ENCODE measurements around the gene RALGAPA2.

GRCh38 chr20:20461551-20461950 lies 250.9 kb downstream of the RALGAPA2 start:
- no peak for TF ChIP-seq PPARA (CRISPR knock-in tag; IDR thresholded peaks at IDR 0.05; ENCODE audit: borderline replicate concordance)
- TF ChIP-seq TOX (CRISPR knock-in tag; IDR thresholded peaks at IDR 0.05; ENCODE audit: borderline replicate concordance) = no peak
- TF ChIP-seq ZC3H10 (CRISPR knock-in tag; IDR thresholded peaks at IDR 0.05) = no peak
- no peak for TF ChIP-seq OSR1 (CRISPR knock-in tag; IDR thresholded peaks at IDR 0.05)
- TF ChIP-seq ZNF565 (CRISPR knock-in tag; conservative IDR thresholded peaks at IDR 0.05; ENCODE audit: low read depth) = no peak
- TF ChIP-seq, protein P1, sequence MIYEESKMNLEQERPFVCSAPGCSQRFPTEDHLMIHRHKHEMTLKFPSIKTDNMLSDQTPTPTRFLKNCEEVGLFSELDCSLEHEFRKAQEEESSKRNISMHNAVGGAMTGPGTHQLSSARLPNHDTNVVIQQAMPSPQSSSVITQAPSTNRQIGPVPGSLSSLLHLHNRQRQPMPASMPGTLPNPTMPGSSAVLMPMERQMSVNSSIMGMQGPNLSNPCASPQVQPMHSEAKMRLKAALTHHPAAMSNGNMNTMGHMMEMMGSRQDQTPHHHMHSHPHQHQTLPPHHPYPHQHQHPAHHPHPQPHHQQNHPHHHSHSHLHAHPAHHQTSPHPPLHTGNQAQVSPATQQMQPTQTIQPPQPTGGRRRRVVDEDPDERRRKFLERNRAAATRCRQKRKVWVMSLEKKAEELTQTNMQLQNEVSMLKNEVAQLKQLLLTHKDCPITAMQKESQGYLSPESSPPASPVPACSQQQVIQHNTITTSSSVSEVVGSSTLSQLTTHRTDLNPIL (CRISPR knock-in tag; IDR thresholded peaks at IDR 0.05; ENCODE audit: low read depth) = no peak
- no peak for TF ChIP-seq TCF4 (CRISPR knock-in tag; IDR thresholded peaks at IDR 0.05; ENCODE audit: borderline replicate concordance)
- TF ChIP-seq ARNTL (CRISPR knock-in tag; IDR thresholded peaks at IDR 0.05; ENCODE audit: borderline replicate concordance, low read depth) = no peak
- TF ChIP-seq CSDC2 (CRISPR knock-in tag; IDR thresholded peaks at IDR 0.05) = no peak
- TF ChIP-seq ZFP3 (CRISPR knock-in tag; IDR thresholded peaks at IDR 0.05) = no peak
